Activated B cell treated with CpG ODN at 0.5 μM for 24 hours (primary cell): Measurements from ENCODE around the gene XRCC4. TPM values are rescaled to one million over a fixed set of nuclear protein-coding genes. Genes with fewer than 3 reads are reported as not detected.

Experiments used
- ATAC-seq: fragments of 200-7000 bp; cut with Tn5 transposase; one replicate; pipeline ENCODE4 v1.10.0; 2021; ENCODE audit warnings: low read depth, mild to moderate bottlenecking, moderate library complexity
- CTCF ChIA-PET: fragments of 350-600 bp; sonication (Branson Sonifier 250); formaldehyde crosslinking; loops from one replicate; lab custom pipeline; 2021; ENCODE audit warnings: antibody characterized with exemption; lab: Charles Lee
- POLR2A ChIA-PET: fragments of 350-600 bp; sonication (Branson Sonifier 250); formaldehyde crosslinking; loops from one replicate; lab custom pipeline; 2021; ENCODE audit warnings: antibody characterized with exemption; lab: Charles Lee
- DNase-seq: peaks from one replicate; pipeline ENCODE4 v3.0.0; 2022
- H3K27ac Mint-ChIP-seq: one replicate; pipeline ENCODE4 v1.8.0; 2020; ENCODE audit warnings: mixed read lengths
- H3K27me3 Mint-ChIP-seq: one replicate; pipeline ENCODE4 v1.8.0; 2021; ENCODE audit warnings: mixed read lengths
- H3K36me3 Mint-ChIP-seq: one replicate; pipeline ENCODE4 v1.8.0; 2021; ENCODE audit warnings: low read depth, mixed read lengths
- H3K4me1 Mint-ChIP-seq: one replicate; pipeline ENCODE4 v1.8.0; 2021; ENCODE audit warnings: mixed read lengths
- H3K4me3 Mint-ChIP-seq: one replicate; pipeline ENCODE4 v1.8.0; 2020; ENCODE audit warnings: mild to moderate bottlenecking, mixed read lengths
- H3K9me3 Mint-ChIP-seq: one replicate; pipeline ENCODE4 v1.8.0; 2020; ENCODE audit warnings: mixed read lengths
- CTCF ChIP-seq: fragments of 200-600 bp; IDR thresholded peaks from one replicate; pipeline ENCODE4 v1.8.0; 2022; ENCODE audit warnings: antibody characterized with exemption, mild to moderate bottlenecking
- intact Hi-C: fragments of 100-400 bp; cut with micrococcal nuclease; formaldehyde crosslinking; loops from one replicate; pipeline ENCODE4 v1.15.1; 2024
- total RNA-seq: library from RNA; stranded (reverse); gene quantifications from 2 replicates; pipeline ENCODE4 v1.2.3, GENCODE V29; 2022

Gene XRCC4
- total RNA-seq, 1 donor from 2014 or later: 8.5 TPM

- no peaks in the 10 kb centered on the region for H3K27me3 Mint-ChIP-seq
- no peak overlapping the region for H3K27ac Mint-ChIP-seq
- no peak overlapping the region for H3K4me3 Mint-ChIP-seq
Observed at GRCh38 chr5:83179966-83180365, 102.6 kb downstream of the XRCC4 start.

GRCh38 chr5:83184534-83184933 is 107.2 kb downstream of the XRCC4 start:
- Mint-ChIP-seq H3K36me3 (no peaks in the 10 kb centered on the region), H3K27me3 (no peaks in the 10 kb centered on the region), H3K4me1 (no peaks in the 10 kb centered on the region), H3K27ac (no peak overlapping the region), H3K4me3 (no peak overlapping the region), H3K9me3 (peaks cover 4% of the 10 kb centered on the region)
- ATAC-seq (no peak), DNase-seq (no peak)
- ChIA-PET POLR2A (no interaction called here), CTCF (no interaction called here)
- intact Hi-C loops: no loop called here
- TF ChIP-seq CTCF: no peak

More at GRCh38 chr5:83179966-83180365, 102.6 kb downstream of the XRCC4 start:
- POLR2A ChIA-PET: no interaction called here
- intact Hi-C loops: loop anchor here (2.0 kb wide), 1 partner anchor 23 kb away; no protein-coding TSS in a partner anchor
- DNase-seq (no peak), ATAC-seq (no peak)
- CTCF ChIA-PET: no interaction called here
- no peaks in the 10 kb centered on the region for H3K36me3 Mint-ChIP-seq
- H3K9me3 Mint-ChIP-seq: peaks cover under 1% of the 10 kb centered on the region
- TF ChIP-seq CTCF: no peak
- no peaks in the 10 kb centered on the region for H3K4me1 Mint-ChIP-seq

- no peak for ATAC-seq
- POLR2A ChIA-PET: no interaction called here
Observed at GRCh38 chr5:83192947-83193346, 115.6 kb downstream of the XRCC4 start.

GRCh38 chr5:83197326-83197967 is 120.1 kb downstream of the XRCC4 start:
- DNase-seq (no peak), ATAC-seq (no peak)
- Mint-ChIP-seq H3K4me3 (no peak overlapping the region), H3K36me3 (peaks cover 8% of the 10 kb centered on the region), H3K9me3 (no peaks in the 10 kb centered on the region), H3K27me3 (no peaks in the 10 kb centered on the region), H3K4me1 (no peaks in the 10 kb centered on the region), H3K27ac (no peak overlapping the region)
- intact Hi-C loops: no loop called here
- ChIA-PET POLR2A (no interaction called here), CTCF (no interaction called here)
- TF ChIP-seq CTCF: no peak

More at GRCh38 chr5:83192947-83193346, 115.6 kb downstream of the XRCC4 start:
- Mint-ChIP-seq H3K4me3 (no peak overlapping the region), H3K27me3 (no peaks in the 10 kb centered on the region), H3K4me1 (no peaks in the 10 kb centered on the region), H3K9me3 (no peaks in the 10 kb centered on the region), H3K27ac (no peak overlapping the region), H3K36me3 (no peaks in the 10 kb centered on the region)
- DNase-seq: no peak
- TF ChIP-seq CTCF: no peak
- CTCF ChIA-PET: no interaction called here
- intact Hi-C loops: no loop called here

- DNase-seq (no peak), ATAC-seq (no peak)
- TF ChIP-seq CTCF: no peak
- Mint-ChIP-seq H3K9me3 (no peaks in the 10 kb centered on the region), H3K4me3 (no peak overlapping the region), H3K27me3 (no peaks in the 10 kb centered on the region), H3K27ac (no peak overlapping the region), H3K4me1 (no peaks in the 10 kb centered on the region), H3K36me3 (peaks cover 8% of the 10 kb centered on the region)
- intact Hi-C loops: no loop called here
- POLR2A ChIA-PET: no interaction called here
- CTCF ChIA-PET: no interaction called here
Observed at GRCh38 chr5:83199126-83199525, 121.8 kb downstream of the XRCC4 start.
